AG09309 (cell line): ENCODE data around the gene C17orf75.
A peak's percentile ranks its signal among the peaks of the same experiment; 100 is the strongest.
"Not testable (repeated sequence)": the region's sequence is repeated elsewhere in the genome, so short reads cannot be mapped to it uniquely, and the experiment has no call there.

Source experiments
- DNase-seq: peaks from one replicate; pipeline ENCODE4 v3.0.0-alpha.2; 2010; ENCODE audit warnings: low read depth
- H3K4me3 ChIP-seq: 2 replicates; pipeline ENCODE4 v1.5.1; 2011; ENCODE audit warnings: mild to moderate bottlenecking, low read depth, low read length, moderate library complexity; ENCODE audit not compliant: control insufficient read depth
- TF ChIP-seq, protein P1 (sequence below): IDR thresholded peaks from 2 replicates; pipeline ENCODE4 v1.5.1; 2011; ENCODE audit warnings: mild to moderate bottlenecking, low read depth, low read length, inconsistent platforms; ENCODE audit not compliant: insufficient read depth, control insufficient read depth; ENCODE audit errors: missing control alignments

Gene C17orf75

DNA sequence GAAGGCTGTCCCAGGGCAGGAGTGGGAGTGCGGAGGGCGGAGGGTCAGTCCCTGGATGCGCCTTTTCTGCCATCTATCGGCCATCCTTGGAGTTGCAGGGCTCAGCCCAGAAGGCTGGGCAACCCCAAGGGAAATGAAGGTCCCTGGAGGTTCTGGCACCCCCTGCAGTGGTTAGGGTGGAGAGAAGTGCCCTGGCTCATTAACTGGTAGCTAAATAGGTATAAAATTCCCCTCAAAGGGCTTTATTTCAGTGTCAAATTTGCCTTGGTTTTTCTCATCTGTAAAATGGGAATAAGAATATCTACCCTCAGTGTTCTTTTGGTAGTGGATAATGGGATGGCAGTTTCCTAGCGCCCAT, 22.4 kb downstream of the C17orf75 start:
- no peak for DNase-seq
- TF ChIP-seq, protein P1, sequence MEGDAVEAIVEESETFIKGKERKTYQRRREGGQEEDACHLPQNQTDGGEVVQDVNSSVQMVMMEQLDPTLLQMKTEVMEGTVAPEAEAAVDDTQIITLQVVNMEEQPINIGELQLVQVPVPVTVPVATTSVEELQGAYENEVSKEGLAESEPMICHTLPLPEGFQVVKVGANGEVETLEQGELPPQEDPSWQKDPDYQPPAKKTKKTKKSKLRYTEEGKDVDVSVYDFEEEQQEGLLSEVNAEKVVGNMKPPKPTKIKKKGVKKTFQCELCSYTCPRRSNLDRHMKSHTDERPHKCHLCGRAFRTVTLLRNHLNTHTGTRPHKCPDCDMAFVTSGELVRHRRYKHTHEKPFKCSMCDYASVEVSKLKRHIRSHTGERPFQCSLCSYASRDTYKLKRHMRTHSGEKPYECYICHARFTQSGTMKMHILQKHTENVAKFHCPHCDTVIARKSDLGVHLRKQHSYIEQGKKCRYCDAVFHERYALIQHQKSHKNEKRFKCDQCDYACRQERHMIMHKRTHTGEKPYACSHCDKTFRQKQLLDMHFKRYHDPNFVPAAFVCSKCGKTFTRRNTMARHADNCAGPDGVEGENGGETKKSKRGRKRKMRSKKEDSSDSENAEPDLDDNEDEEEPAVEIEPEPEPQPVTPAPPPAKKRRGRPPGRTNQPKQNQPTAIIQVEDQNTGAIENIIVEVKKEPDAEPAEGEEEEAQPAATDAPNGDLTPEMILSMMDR: peak; percentile 98
- H3K4me3 ChIP-seq: no peak overlapping the region

- TF ChIP-seq, protein P1: no peak
- H3K4me3 ChIP-seq: no peak overlapping the region
- no peak for DNase-seq
Measured at GRCh38 chr17:32318071-32318470, 23.9 kb downstream of the C17orf75 start.

GRCh38 chr17:32317353-32317752, 24.6 kb downstream of the C17orf75 start:
- no peak for DNase-seq
- TF ChIP-seq, protein P1: no peak
- H3K4me3 ChIP-seq: no peak overlapping the region

DNA sequence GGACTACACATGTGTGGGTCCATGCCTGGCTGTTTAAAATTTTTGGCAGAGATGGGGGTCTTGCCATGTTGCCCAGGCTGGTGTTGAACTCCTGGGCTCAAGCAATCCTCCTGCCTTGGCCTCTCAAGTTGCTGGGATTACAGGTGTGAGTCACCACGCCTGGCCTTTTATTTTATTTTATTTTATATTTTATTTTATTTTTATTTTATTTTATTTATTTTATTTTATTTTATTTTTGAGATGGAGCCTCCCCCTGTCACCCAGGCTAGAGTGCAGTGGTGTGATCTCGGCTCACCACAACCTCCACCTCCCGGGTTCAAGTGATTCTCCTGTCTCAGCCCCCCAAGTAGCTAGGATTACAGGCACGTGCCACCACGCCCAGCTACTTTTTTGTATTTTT, 25.3 kb downstream of the C17orf75 start:
- not testable (repeated sequence) for DNase-seq, H3K4me3 ChIP-seq

DNA sequence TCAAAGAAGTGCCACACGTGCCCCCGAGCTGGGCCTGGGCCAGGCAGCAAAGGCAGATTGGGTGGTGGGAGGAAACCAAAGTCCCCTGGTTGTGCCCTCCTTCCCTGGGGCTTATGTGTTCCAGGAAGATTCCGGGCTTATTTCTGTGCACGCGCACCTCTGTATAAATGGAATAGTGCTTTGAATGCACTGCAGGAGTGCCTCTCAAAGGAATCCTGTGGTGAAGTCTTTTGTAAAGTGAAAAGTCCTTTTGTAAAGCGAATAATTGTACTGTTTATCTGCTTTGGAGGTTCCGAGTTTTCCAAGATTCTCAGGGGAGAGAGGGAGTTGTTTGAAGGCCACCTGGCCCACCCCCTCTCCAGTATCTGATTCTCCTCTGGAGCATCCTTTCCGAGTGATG, 26.8 kb downstream of the C17orf75 start:
- TF ChIP-seq, protein P1: no peak
- no peak for DNase-seq
- H3K4me3 ChIP-seq: no peak overlapping the region

DNA sequence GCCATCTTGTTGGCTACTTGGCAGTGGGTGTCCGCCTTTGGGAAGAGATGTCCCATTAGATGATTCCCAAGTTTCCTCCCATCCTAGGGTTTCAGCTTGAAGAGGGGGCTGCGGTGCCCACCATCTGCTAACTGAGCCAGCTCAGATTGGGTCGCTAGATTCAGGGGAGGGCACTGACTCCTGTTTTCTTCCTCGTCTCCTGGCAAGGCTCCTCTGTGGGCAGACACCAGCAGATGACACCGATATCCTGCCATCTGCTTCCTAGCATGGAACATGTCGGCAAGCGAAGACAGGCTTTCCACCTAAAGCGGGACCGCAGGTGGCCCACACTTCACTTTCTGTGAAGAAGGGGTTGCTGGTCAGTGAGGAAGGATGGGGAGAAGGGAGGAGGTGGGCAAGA, 27.3 kb downstream of the C17orf75 start:
- no peak for DNase-seq
- TF ChIP-seq, protein P1: no peak
- H3K4me3 ChIP-seq: no peak overlapping the region

DNA sequence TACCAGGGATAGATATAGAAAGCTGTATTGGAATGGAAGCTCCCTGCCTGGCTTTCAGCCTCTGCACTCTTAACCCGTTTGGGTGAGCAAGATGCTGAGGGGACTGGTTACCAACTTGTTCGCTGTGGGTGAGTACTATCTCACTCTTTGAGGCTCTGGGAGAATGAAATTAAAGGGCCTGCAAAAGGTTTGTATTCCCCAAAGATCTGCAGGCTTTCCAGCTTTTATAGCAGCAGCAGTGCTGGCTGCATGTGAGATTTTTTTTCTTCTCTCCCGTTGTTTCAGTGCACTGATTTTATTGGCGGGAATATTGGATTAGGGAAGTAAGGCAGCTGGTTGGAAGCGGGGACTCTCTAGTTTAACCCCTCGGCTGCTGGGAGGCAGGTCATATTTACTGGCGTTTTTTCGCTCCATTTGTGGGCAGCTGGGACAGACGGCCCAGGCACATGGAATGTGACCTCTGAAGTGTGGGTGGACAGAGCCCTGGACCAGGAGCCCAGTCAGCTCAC, 30.9 kb downstream of the C17orf75 start:
- DNase-seq: no peak
- no peak overlapping the region for H3K4me3 ChIP-seq
- TF ChIP-seq, protein P1: no peak

GRCh38 chr17:32307658-32308057, 34.3 kb downstream of the C17orf75 start:
- TF ChIP-seq, protein P1: no peak
- DNase-seq: no peak
- no peak overlapping the region for H3K4me3 ChIP-seq
